Endothelial cell (in vitro differentiated cells): ENCODE data around the gene CFAP74. TPM values are rescaled to one million over a fixed set of nuclear protein-coding genes. Genes with fewer than 3 reads are reported as not detected.

Experiments
- DNase-seq: peaks from one replicate; pipeline ENCODE4 v3.0.0; 2021; ENCODE audit warnings: low spot score
- H3K27ac Mint-ChIP-seq: one replicate; pipeline ENCODE4 v1.8.0; 2021; ENCODE audit warnings: mixed read lengths, inconsistent platforms; ENCODE audit not compliant: unreplicated experiment
- H3K27me3 Mint-ChIP-seq: one replicate; pipeline ENCODE4 v1.8.0; 2021; ENCODE audit warnings: mild to moderate bottlenecking, moderate library complexity, mixed read lengths, inconsistent platforms; ENCODE audit not compliant: unreplicated experiment
- H3K36me3 Mint-ChIP-seq: one replicate; pipeline ENCODE4 v1.8.0; 2021; ENCODE audit warnings: mild to moderate bottlenecking, low read depth, mixed read lengths, inconsistent platforms; ENCODE audit not compliant: unreplicated experiment
- H3K4me1 Mint-ChIP-seq: one replicate; pipeline ENCODE4 v1.8.0; 2021; ENCODE audit warnings: mild to moderate bottlenecking, mixed read lengths, inconsistent platforms; ENCODE audit not compliant: unreplicated experiment
- H3K4me3 Mint-ChIP-seq: one replicate; pipeline ENCODE4 v1.8.0; 2021; ENCODE audit warnings: mild to moderate bottlenecking, mixed read lengths, inconsistent platforms; ENCODE audit not compliant: unreplicated experiment
- H3K9me3 Mint-ChIP-seq: one replicate; pipeline ENCODE4 v1.8.0; 2021; ENCODE audit warnings: mixed read lengths, inconsistent platforms; ENCODE audit not compliant: unreplicated experiment
- total RNA-seq: library from RNA; stranded (reverse); fragmentation: NEBNext Ultra II Directional; extraction: Animal tissue kit (Norgen Biotek cat#: 25700); gene quantifications from one replicate; pipeline ENCODE4 v1.2.1, GENCODE V29; 2021; ENCODE audit not compliant: unreplicated experiment
- TF ChIP-seq, protein P1 (sequence below): fragments of 200-600 bp; sonication (generic); IDR thresholded peaks from one replicate; pipeline ENCODE4 v1.5.0; 2021; ENCODE audit warnings: antibody characterized with exemption; ENCODE audit not compliant: unreplicated experiment

The CFAP74 gene
- total RNA-seq, 1 donor from 2014 or later, result not detected

DNA sequence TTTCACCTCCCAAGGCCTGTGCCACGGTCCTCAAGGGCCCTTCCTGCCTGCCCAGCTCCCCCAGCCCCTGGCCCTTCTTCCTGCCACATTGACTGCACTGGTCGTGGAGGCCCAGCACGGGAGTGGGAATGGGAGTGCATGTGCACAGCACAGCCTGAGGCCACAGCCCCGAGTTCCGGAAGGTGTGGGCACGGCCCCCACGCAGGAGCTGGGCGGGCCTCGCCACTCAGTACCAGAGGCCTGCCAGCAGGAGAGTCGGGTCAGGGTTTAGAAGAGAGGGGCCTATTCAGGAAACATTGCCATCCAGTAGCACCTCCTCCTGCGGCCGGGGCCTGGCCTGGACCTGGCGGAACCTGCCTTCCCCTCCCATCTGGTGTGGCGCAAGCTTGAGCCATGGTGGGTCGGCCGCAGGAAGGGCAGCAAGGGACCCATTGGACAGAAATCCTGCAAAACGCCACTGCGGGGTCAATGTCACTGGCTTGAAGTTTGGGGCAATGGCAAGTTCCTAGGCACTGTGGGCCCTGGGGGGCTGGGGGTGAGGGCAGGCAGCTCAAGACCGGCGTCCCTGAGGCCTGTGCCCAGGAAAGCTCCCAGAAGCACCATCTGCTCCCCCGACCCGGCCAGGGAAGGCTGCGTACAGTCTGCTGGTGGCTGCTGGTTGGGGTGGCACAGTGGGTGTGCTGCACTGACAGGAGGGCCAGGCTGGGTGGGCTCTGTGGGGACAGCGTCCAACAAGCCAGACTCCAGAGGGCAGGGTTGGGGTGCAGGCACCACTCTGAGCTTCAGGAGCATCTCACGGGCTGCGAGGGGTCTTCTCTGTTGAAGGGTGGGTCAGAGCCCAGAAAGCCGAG, 82.8 kb downstream of the CFAP74 start:
- no peaks in the 10 kb centered on the region for H3K36me3 Mint-ChIP-seq
- H3K4me3 Mint-ChIP-seq, result no peak overlapping the region
- no peaks in the 10 kb centered on the region for H3K9me3 Mint-ChIP-seq
- TF ChIP-seq, protein P1, sequence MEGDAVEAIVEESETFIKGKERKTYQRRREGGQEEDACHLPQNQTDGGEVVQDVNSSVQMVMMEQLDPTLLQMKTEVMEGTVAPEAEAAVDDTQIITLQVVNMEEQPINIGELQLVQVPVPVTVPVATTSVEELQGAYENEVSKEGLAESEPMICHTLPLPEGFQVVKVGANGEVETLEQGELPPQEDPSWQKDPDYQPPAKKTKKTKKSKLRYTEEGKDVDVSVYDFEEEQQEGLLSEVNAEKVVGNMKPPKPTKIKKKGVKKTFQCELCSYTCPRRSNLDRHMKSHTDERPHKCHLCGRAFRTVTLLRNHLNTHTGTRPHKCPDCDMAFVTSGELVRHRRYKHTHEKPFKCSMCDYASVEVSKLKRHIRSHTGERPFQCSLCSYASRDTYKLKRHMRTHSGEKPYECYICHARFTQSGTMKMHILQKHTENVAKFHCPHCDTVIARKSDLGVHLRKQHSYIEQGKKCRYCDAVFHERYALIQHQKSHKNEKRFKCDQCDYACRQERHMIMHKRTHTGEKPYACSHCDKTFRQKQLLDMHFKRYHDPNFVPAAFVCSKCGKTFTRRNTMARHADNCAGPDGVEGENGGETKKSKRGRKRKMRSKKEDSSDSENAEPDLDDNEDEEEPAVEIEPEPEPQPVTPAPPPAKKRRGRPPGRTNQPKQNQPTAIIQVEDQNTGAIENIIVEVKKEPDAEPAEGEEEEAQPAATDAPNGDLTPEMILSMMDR, result no peak
- H3K27me3 Mint-ChIP-seq, result no peaks in the 10 kb centered on the region
- H3K4me1 Mint-ChIP-seq, result no peaks in the 10 kb centered on the region
- H3K27ac Mint-ChIP-seq, result no peak overlapping the region
- peak; percentile 15 for DNase-seq

DNA sequence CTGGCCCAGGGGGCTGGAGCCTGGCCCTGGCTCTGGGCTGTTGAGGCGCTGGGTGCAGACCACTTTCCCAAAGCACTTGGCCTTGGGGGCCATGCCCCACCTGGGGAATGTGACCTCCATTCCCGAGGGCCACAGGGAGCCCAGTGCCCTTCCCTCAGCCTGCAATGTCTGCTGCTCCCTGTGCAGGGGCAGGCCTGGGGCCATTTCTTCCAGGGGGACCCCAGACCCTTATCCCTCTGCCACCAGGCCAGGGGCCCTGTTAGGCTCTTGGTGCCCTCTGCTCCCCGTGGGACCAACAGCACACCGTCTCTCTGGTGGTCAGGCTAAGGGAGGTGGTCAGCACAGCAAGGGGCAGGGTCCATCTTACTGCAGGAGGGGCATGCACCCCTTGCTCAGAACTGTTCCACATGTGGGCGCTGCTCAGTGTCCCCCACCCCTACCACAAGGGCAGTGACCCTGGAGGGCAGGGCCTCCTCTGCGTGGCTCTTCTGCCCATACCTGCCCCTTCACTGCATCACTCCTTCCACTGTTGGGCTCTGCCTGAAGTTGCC, 83.5 kb downstream of the CFAP74 start:
- no peaks in the 10 kb centered on the region for H3K4me1 Mint-ChIP-seq
- no peak overlapping the region for H3K4me3 Mint-ChIP-seq
- H3K9me3 Mint-ChIP-seq, result no peaks in the 10 kb centered on the region

DNA sequence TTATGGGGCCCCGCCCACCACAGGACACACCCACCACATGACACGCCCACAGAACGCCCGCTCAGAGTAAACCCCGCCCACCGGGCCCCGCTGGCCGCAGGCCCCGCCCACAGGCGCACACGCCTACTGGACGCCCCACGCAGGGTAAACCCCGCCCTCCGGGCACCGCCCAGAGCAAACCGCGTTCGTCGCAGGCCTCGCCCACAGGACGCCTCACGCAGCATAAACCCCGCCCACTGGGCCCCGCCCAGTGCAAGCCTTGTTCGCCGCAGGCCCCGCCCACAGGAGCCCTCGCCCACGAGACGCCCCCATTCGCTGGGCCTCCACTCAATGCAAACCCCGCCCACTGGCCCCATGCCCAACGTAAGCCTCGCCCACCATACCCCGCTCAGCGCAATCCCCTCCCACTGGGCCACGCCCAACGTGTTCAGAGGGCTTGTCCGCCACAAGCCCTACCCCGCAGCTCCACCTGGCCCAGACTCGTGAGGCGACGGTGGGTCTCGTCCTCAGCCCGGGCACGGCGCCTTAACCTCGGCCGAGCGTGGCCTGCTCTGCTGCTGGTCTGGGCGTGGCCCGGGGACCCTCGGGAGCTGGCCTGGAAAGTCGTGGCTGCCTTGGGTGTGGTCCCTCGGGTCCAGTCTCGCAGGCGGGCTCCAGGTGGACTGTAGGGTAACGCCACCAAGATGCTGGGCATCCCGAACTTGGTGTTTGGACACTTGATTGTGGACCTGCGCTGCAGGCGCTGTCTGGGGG, 84.1 kb downstream of the CFAP74 start:
- H3K36me3 Mint-ChIP-seq, result no peaks in the 10 kb centered on the region
- no peaks in the 10 kb centered on the region for H3K27me3 Mint-ChIP-seq
- H3K27ac Mint-ChIP-seq, result no peak overlapping the region
- peak; percentile 100 for DNase-seq
- H3K9me3 Mint-ChIP-seq, result no peaks in the 10 kb centered on the region
- H3K4me1 Mint-ChIP-seq, result no peaks in the 10 kb centered on the region
- TF ChIP-seq, protein P1, result no peak
- H3K4me3 Mint-ChIP-seq, result peak overlapping the region; percentile 62

More for the DNA sequence above, 83.5 kb downstream of the CFAP74 start:
- TF ChIP-seq, protein P1, result no peak
- DNase-seq, result no peak
- Mint-ChIP-seq H3K36me3 (no peaks in the 10 kb centered on the region), H3K27me3 (no peaks in the 10 kb centered on the region), H3K27ac (no peak overlapping the region)

DNA sequence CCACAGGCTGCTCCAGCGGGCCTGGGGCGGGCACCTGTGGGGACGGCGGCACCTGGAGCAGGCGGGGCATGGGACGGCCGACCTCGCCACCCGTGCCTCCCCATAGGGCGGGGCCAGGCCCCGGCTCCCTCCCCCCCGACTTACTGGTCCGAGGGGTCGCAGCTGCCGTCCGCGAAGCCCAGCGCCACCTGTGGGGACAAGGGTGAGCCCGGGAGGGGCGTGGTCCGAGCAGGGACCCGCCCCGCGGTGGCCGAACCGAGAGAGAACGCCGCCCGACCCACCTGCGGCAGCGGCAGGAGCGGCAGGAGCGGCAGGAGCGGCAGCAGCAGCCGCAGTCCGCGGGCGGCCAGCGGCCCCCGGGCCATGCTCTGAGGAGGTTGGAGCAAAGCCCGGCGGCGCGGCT, 84.7 kb downstream of the CFAP74 start, which contains the start of gene TMEM52:
TSS of gene TMEM52 (minus strand) at position 379 of the 403 bp plus-strand sequence. CDS start at position 365, 14 bp downstream.
- H3K4me3 Mint-ChIP-seq, result peak within 1 kb of the TSS; percentile 62
- TF ChIP-seq, protein P1, result no peak
- no peaks in the 10 kb centered on the region for H3K36me3 Mint-ChIP-seq
- no peak for DNase-seq
- H3K9me3 Mint-ChIP-seq, result no peaks in the 10 kb centered on the region
- no peaks in the 10 kb centered on the region for H3K27me3 Mint-ChIP-seq
- no peak within 1 kb of the TSS for H3K27ac Mint-ChIP-seq
- no peaks in the 10 kb centered on the region for H3K4me1 Mint-ChIP-seq
